HepG2 (cell line): ENCODE measurements around the gene URB1. TPM values are rescaled to one million over a fixed set of nuclear protein-coding genes. Genes with fewer than 3 reads are reported as not detected.

ENCODE experiments used
- ATAC-seq: fragments of 200-7000 bp; cut with Tn5 transposase; 3 replicates; pipeline ENCODE4 v1.9.1; 2020; ENCODE audit warnings: mild to moderate bottlenecking, moderate library complexity
- BruUV-seq: library from RNA; stranded (reverse); fragments of 400-500 nt; replicated peaks from 2 replicates; lab custom pipeline; 2021; lab: Mats Ljungman, UMichigan
- CTCF ChIA-PET: fragments of 300-600 bp; formaldehyde crosslinking; extraction: SDS; loops from one replicate; lab custom pipeline; 2021; ENCODE audit warnings: low total read pairs, inconsistent platforms, low intra/inter-chr PET ratio; lab: Yijun Ruan, JAX
- POLR2A ChIA-PET: fragments of 350-600 bp; sonication (Branson Sonifier 250); formaldehyde crosslinking; loops from one replicate; lab custom pipeline; 2020; ENCODE audit warnings: antibody characterized with exemption, inconsistent platforms; lab: Yijun Ruan, JAX
- DNase-seq: peaks from one replicate; pipeline ENCODE4 v3.0.0-alpha.2; 2015; ENCODE audit warnings: low spot score
- FAIRE-seq: peaks from 3 replicates; lab custom pipeline; 2011; peaks lifted over from hg19 to GRCh38; lab: Jason Lieb, UNC
- H2AFZ ChIP-seq: one replicate; pipeline ENCODE4 v1.6.1; 2011; ENCODE audit warnings: low read length, inconsistent platforms
- H3K27ac ChIP-seq: fragments of 300-600 bp; 3 replicates; pipeline ENCODE4 v1.8.0; 2011; ENCODE audit warnings: mixed run types, mild to moderate bottlenecking, mixed read lengths, low read length, inconsistent platforms; ENCODE audit not compliant: insufficient read depth; ENCODE audit errors: extremely low read length
- H3K27me3 ChIP-seq, 2 experiments: fragments of 200-600 bp in 1 of 2; 2 replicates in 1 of 2; 3 replicates in 1 of 2; pipeline versions ENCODE4 v1.6.0 to v1.8.0; 2011; ENCODE audit warnings: low read length in 2 of 2, mild to moderate bottlenecking in 2 of 2, moderate library complexity in 2 of 2, inconsistent platforms in 1 of 2; ENCODE audit not compliant: insufficient read depth in 2 of 2, control insufficient read depth in 1 of 2
- H3K36me3 ChIP-seq, 2 experiments: fragments of 200-600 bp in 1 of 2; replicated peaks in 1 of 2; 2 replicates in 1 of 2; 3 replicates in 1 of 2; pipeline versions ENCODE4 v1.5.1 to v1.8.0; 2011; ENCODE audit warnings: low read length in 2 of 2, inconsistent platforms in 1 of 2; ENCODE audit not compliant: insufficient read depth in 2 of 2, control insufficient read depth in 1 of 2
- H3K4me1 ChIP-seq: 2 replicates; pipeline ENCODE4 v1.5.1; 2012; ENCODE audit warnings: low read length, inconsistent platforms; ENCODE audit not compliant: insufficient read depth
- H3K4me2 ChIP-seq: 2 replicates; pipeline ENCODE4 v1.6.0; 2011; ENCODE audit warnings: low read depth, low read length, inconsistent platforms
- H3K4me3 ChIP-seq, 3 experiments: fragments of 200-600 bp in 1 of 3; sonication (generic), shearing (Covaris generic) in 1 of 3; replicated peaks in 1 of 3; 2 replicates each; pipeline ENCODE4 v1.5.1; 2011 to 2016; ENCODE audit warnings: low read length in 3 of 3, inconsistent platforms in 2 of 3, low read depth in 2 of 3, mild to moderate bottlenecking in 2 of 3, control low read depth in 1 of 3, mixed read lengths in 1 of 3; ENCODE audit not compliant: insufficient read depth in 1 of 3
- H3K79me2 ChIP-seq: one replicate; pipeline ENCODE4 v1.6.1; 2011; ENCODE audit warnings: low read length, inconsistent platforms; ENCODE audit not compliant: insufficient read depth
- H3K9ac ChIP-seq: 2 replicates; pipeline ENCODE4 v1.6.0; 2011; ENCODE audit warnings: mild to moderate bottlenecking, low read depth, low read length, inconsistent platforms; ENCODE audit not compliant: insufficient read depth
- H3K9me3 ChIP-seq: 2 replicates; pipeline ENCODE4 v1.5.1; 2012; ENCODE audit warnings: mild to moderate bottlenecking, low read length
- H4K20me1 ChIP-seq: 2 replicates; pipeline ENCODE4 v1.6.0; 2011; ENCODE audit warnings: inconsistent platforms, mild to moderate bottlenecking, low read length, moderate library complexity; ENCODE audit not compliant: insufficient read depth
- ATF5 ChIP-seq: sonication (generic); formaldehyde crosslinking; IDR thresholded peaks from 2 replicates; pipeline ENCODE4 v1.4.0; 2020; ENCODE audit warnings: mild to moderate bottlenecking, low read depth, missing genetic modification reagents
- EP300 ChIP-seq, 3 experiments: sonication (generic) in 1 of 3; formaldehyde crosslinking in 1 of 3; IDR thresholded peaks; 2 replicates each; pipeline versions ENCODE4 v1.5.1 to v1.6.1; 2011 to 2020; ENCODE audit warnings: low read depth in 2 of 3, low read length in 2 of 3, borderline replicate concordance in 1 of 3, improper control_type of control experiment in 1 of 3, mild to moderate bottlenecking in 1 of 3, missing genetic modification reagents in 1 of 3, moderate library complexity in 1 of 3
- GABPA ChIP-seq, 2 experiments: IDR thresholded peaks; 2 replicates each; pipeline ENCODE4 v1.6.1; 2011 to 2016; ENCODE audit warnings: low read depth in 2 of 2, low read length in 1 of 2, missing biosample characterization in 1 of 2, missing genetic modification characterization in 1 of 2
- GTF2F1 ChIP-seq: fragments of 150-350 bp; IDR thresholded peaks from 2 replicates; pipeline ENCODE4 v1.6.1; 2014; ENCODE audit warnings: low read length
- MYC ChIP-seq: sonication (generic); formaldehyde crosslinking; IDR thresholded peaks from 2 replicates; pipeline ENCODE4 v1.9.0; 2021; ENCODE audit warnings: missing genetic modification reagents, borderline replicate concordance
- REXO4 ChIP-seq: sonication (generic); formaldehyde crosslinking; IDR thresholded peaks from 2 replicates; pipeline ENCODE4 v1.8.0; 2022; ENCODE audit warnings: missing genetic modification reagents, mild to moderate bottlenecking, borderline replicate concordance
- SP1 ChIP-seq, 2 experiments: fragments of 450-650 bp in 1 of 2; sonication (generic) in 1 of 2; formaldehyde crosslinking in 1 of 2; IDR thresholded peaks; 2 replicates each; pipeline versions ENCODE4 v1.4.0 to v1.6.1; 2016 to 2020; ENCODE audit warnings: missing genetic modification reagents in 1 of 2
- ZNF10 ChIP-seq: sonication (generic); formaldehyde crosslinking; IDR thresholded peaks from 2 replicates; pipeline ENCODE4 v1.4.0; 2020; ENCODE audit warnings: mild to moderate bottlenecking, low read depth, missing genetic modification reagents, borderline replicate concordance
- ZNF207 ChIP-seq: fragments of 450-650 bp; IDR thresholded peaks from 2 replicates; pipeline ENCODE4 v1.6.1; 2016; ENCODE audit warnings: antibody characterized with exemption, borderline replicate concordance
- ZNF598 ChIP-seq: sonication (generic); formaldehyde crosslinking; IDR thresholded peaks from 2 replicates; pipeline ENCODE4 v1.5.1; 2020; ENCODE audit warnings: mild to moderate bottlenecking, missing genetic modification reagents, borderline replicate concordance
- ZNF674 ChIP-seq: sonication (generic); formaldehyde crosslinking; IDR thresholded peaks from 2 replicates; pipeline ENCODE4 v1.5.0; 2020; ENCODE audit warnings: low read depth, mild to moderate bottlenecking, missing genetic modification reagents
- ZNF780A ChIP-seq: sonication (generic); formaldehyde crosslinking; IDR thresholded peaks from 2 replicates; pipeline ENCODE4 v1.8.0; 2022; ENCODE audit warnings: mild to moderate bottlenecking, missing genetic modification reagents, moderate library complexity
- ZNF878 ChIP-seq: sonication (generic); formaldehyde crosslinking; IDR thresholded peaks from 2 replicates; pipeline ENCODE4 v1.8.1; 2023; ENCODE audit warnings: mild to moderate bottlenecking, missing genetic modification reagents, moderate library complexity
- WGBS: methylation state at CpG from one replicate; pipeline ENCODE4 v1.1.6; 2017; ENCODE audit warnings: low lambda C conversion rate; 5-methylcytosine and 5-hydroxymethylcytosine counted together
- in situ Hi-C: cut with HindIII; loops from 2 replicates; pipeline ENCODE4 v1.10.0; 2017; ENCODE audit warnings: low pct_unique_long_range_greater_than_20kb; ENCODE audit not compliant: extremely low pct_ligation_motif_present
- intact Hi-C: fragments of 100-400 bp; cut with micrococcal nuclease; formaldehyde crosslinking; loops from one replicate; pipeline ENCODE4 v1.10.0; 2022; ENCODE audit not compliant: unreplicated experiment
- polyA plus RNA-seq, 8 experiments: library from polyadenylated mRNA; depleted of rRNA in 3 of 8; stranded (reverse) in 7 of 8; unstranded in 1 of 8; fragments of >200 nt; fragmentation: Illumina TruSeq in 4 of 8; extraction: Trizol in 4 of 8; gene quantifications; 2 replicates each; pipeline versions ENCODE4 v1.2.1 to v1.2.3, GENCODE V29; 2011 to 2016; ENCODE audit warnings: low read depth in 4 of 8, missing spikeins in 1 of 8, mixed read lengths in 1 of 8; ENCODE audit not compliant: insufficient read depth in 1 of 8
- total RNA-seq, 5 experiments: library from RNA; depleted of rRNA; stranded (reverse); fragments of >200 nt; fragmentation: Illumina TruSeq; extraction: Trizol; gene quantifications; 2 replicates each; pipeline ENCODE4 v1.2.3, GENCODE V29; 2016; ENCODE audit warnings: low read depth in 1 of 5
- TF ChIP-seq, protein P1 (sequence below): sonication (generic); formaldehyde crosslinking; IDR thresholded peaks from 2 replicates; pipeline ENCODE4 v1.5.1; 2020; ENCODE audit warnings: missing genetic modification reagents, mild to moderate bottlenecking, borderline replicate concordance
- TF ChIP-seq, protein P2 (sequence below): sonication (generic); formaldehyde crosslinking; IDR thresholded peaks from 2 replicates; pipeline ENCODE4 v1.5.0; 2020; ENCODE audit warnings: mild to moderate bottlenecking, missing genetic modification reagents, borderline replicate concordance

URB1 gene
- total and polyA plus RNA-seq, 2 of the 13 experiments (the other 11 are each of a cell fraction or from before 2014, with no cell fraction given) = 4.5 to 16.7 TPM

GRCh38 chr21:32333953-32334673, 58.7 kb downstream of the URB1 start:
- FAIRE-seq = no peak
- H3K4me2 ChIP-seq = no peak overlapping the region
- POLR2A ChIA-PET = no interaction called here
- CTCF ChIA-PET = no interaction called here
- H3K79me2 ChIP-seq = no peaks in the 10 kb centered on the region
- H2AFZ ChIP-seq = no peak overlapping the region
- H3K27ac ChIP-seq = no peak overlapping the region
- H3K9ac ChIP-seq = no peak overlapping the region
- ATAC-seq = no peak
- H3K4me3 ChIP-seq = no peak overlapping the region
- H3K27me3 ChIP-seq = no peaks in the 10 kb centered on the region
- no peaks in the 10 kb centered on the region for H3K9me3 ChIP-seq
- no peak for DNase-seq
- peaks cover 31 to 60% of the 10 kb centered on the region in 2 experiments for H3K36me3 ChIP-seq
- no peaks in the 10 kb centered on the region for H4K20me1 ChIP-seq
- in situ Hi-C loops = no loop called here
- 97% methylated on average over 14 of the region's 19 CpGs for WGBS
- no TSS peak for BruUV-seq
- intact Hi-C loops = loop anchor here (5.0 to 10.0 kb wide), 2 partner anchors 37 to 59 kb away; partner anchors contain the start of genes MIS18A and MRAP
- peaks cover 45% of the 10 kb centered on the region for H3K4me1 ChIP-seq
- TF ChIP-seq REXO4 (CRISPR knock-in tag) (no peak), GABPA (IDR thresholded peaks at IDR 0.05; ENCODE audit: low read depth, low read length) (no peak), GABPA (CRISPR knock-in tag; IDR thresholded peaks at IDR 0.05; ENCODE audit: low read depth) (no peak), MYC (CRISPR knock-in tag) (no peak), EP300 (IDR thresholded peaks at IDR 0.05; ENCODE audit: low read depth in 2 of 2, low read length in 2 of 2) (no peak), EP300 (CRISPR knock-in tag; IDR thresholded peaks at IDR 0.05; ENCODE audit: borderline replicate concordance) (no peak), ZNF878 (CRISPR knock-in tag) (no peak), ZNF207 (no peak), ZNF674 (CRISPR knock-in tag) (no peak), ZNF10 (CRISPR knock-in tag) (no peak), ZNF598 (CRISPR knock-in tag) (no peak), SP1 (IDR thresholded peaks at IDR 0.05) (no peak), SP1 (CRISPR knock-in tag; IDR thresholded peaks at IDR 0.05) (no peak), GTF2F1 (no peak), ATF5 (CRISPR knock-in tag) (no peak), ZNF780A (CRISPR knock-in tag) (no peak)
- TF ChIP-seq, protein P1, sequence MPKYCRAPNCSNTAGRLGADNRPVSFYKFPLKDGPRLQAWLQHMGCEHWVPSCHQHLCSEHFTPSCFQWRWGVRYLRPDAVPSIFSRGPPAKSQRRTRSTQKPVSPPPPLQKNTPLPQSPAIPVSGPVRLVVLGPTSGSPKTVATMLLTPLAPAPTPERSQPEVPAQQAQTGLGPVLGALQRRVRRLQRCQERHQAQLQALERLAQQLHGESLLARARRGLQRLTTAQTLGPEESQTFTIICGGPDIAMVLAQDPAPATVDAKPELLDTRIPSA = no peak
- TF ChIP-seq, protein P2, sequence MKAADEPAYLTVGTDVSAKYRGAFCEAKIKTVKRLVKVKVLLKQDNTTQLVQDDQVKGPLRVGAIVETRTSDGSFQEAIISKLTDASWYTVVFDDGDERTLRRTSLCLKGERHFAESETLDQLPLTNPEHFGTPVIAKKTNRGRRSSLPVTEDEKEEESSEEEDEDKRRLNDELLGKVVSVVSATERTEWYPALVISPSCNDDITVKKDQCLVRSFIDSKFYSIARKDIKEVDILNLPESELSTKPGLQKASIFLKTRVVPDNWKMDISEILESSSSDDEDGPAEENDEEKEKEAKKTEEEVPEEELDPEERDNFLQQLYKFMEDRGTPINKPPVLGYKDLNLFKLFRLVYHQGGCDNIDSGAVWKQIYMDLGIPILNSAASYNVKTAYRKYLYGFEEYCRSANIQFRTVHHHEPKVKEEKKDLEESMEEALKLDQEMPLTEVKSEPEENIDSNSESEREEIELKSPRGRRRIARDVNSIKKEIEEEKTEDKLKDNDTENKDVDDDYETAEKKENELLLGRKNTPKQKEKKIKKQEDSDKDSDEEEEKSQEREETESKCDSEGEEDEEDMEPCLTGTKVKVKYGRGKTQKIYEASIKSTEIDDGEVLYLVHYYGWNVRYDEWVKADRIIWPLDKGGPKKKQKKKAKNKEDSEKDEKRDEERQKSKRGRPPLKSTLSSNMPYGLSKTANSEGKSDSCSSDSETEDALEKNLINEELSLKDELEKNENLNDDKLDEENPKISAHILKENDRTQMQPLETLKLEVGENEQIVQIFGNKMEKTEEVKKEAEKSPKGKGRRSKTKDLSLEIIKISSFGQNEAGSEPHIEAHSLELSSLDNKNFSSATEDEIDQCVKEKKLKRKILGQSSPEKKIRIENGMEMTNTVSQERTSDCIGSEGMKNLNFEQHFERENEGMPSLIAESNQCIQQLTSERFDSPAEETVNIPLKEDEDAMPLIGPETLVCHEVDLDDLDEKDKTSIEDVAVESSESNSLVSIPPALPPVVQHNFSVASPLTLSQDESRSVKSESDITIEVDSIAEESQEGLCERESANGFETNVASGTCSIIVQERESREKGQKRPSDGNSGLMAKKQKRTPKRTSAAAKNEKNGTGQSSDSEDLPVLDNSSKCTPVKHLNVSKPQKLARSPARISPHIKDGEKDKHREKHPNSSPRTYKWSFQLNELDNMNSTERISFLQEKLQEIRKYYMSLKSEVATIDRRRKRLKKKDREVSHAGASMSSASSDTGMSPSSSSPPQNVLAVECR (CRISPR knock-in tag) = no peak
